Retinal pigment epithelial cell (primary cell): ENCODE data around the gene MSL2.
"Not testable (repeated sequence)": the region's sequence is repeated elsewhere in the genome, so short reads cannot be mapped to it uniquely, and the experiment has no call there.

Source experiments
- DNase-seq: peaks from one replicate; pipeline ENCODE4 v3.0.0-alpha.2; 2010; ENCODE audit warnings: low read depth
- H3K4me3 ChIP-seq: 2 replicates; pipeline ENCODE4 v1.5.1; 2011; ENCODE audit warnings: mild to moderate bottlenecking, low read length, control low read depth, moderate library complexity
- CTCF ChIP-seq: conservative IDR thresholded peaks from 2 replicates; pipeline ENCODE4 v1.5.1; 2011; ENCODE audit warnings: low read depth, low read length, control low read depth, inconsistent platforms

The MSL2 gene

DNA sequence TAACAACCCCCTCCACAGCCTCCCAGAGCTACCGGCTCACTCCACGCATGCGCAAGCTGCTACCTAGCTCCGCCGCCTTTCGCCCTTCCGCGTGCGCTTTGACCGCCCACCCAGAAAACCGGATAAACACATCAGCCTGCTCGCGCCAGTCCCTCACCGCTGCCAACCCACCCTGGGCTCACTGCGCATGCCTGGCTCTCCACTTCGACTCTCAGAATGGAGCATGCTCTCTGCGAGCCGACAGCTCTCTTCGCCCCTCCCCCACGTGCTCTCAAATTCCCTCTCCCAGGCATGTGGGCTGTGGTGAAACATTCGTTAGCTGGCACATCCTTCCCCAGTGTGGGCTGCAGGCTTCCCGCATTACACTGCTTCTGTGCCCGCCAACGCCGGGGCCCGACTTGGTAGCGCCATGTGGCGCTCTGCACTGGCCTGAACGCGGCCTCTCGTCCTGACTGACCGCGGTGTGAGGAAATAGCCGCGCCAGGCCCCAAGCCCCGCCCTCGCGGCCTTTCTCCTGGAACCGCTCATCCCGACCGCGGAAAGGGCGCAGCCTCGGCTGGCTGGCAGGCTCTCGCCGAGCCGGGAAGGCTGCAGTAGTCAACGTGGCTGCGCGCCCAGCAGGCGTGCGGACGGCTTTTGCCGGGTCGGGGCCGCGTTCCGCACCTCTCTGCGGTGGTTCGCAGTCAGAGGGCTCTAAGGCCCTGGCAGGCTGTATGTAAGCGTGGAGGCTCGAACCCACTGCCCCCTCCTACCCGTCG lies 445 bp upstream of the MSL2 start:
- no peak for TF ChIP-seq CTCF
- H3K4me3 ChIP-seq, result peak overlapping the region; percentile 98
- peak; percentile 98 for DNase-seq

- no peak for DNase-seq
- no peak for TF ChIP-seq CTCF
- peak overlapping the region; percentile 98 for H3K4me3 ChIP-seq
Measured at GRCh38 chr3:136195258-136196063, 674 bp downstream of the MSL2 start.

GRCh38 chr3:136194409-136195257 lies 1.5 kb downstream of the MSL2 start:
- no peak for DNase-seq
- TF ChIP-seq CTCF, result no peak
- peak overlapping the region; percentile 98 for H3K4me3 ChIP-seq

- no peak for DNase-seq
- TF ChIP-seq CTCF, result no peak
- H3K4me3 ChIP-seq, result peak overlapping the region; percentile 98
Measured at GRCh38 chr3:136193278-136194054, 2.7 kb downstream of the MSL2 start.

- TF ChIP-seq CTCF, result no peak
- peak overlapping the region; percentile 98 for H3K4me3 ChIP-seq
- no peak for DNase-seq
Measured at GRCh38 chr3:136192831-136193230, 3.3 kb downstream of the MSL2 start.

- not testable (repeated sequence) for DNase-seq
- H3K4me3 ChIP-seq, result peak overlapping the region; percentile 98
Measured at GRCh38 chr3:136192195-136192594, 3.9 kb downstream of the MSL2 start.
